GM12872 (cell line): ENCODE results near the gene PDE4D.

ENCODE experiments used
- CTCF ChIP-seq: IDR thresholded peaks from 3 replicates; pipeline ENCODE4 v1.5.1; 2011; ENCODE audit warnings: low read depth, mild to moderate bottlenecking, low read length, moderate library complexity; ENCODE audit not compliant: insufficient read depth

Gene PDE4D

GRCh38 chr5:59525957-59526356 lies 367.6 kb downstream of the PDE4D start:
- no peak for TF ChIP-seq CTCF

- TF ChIP-seq CTCF = no peak
These were observed 368.2 kb downstream of the PDE4D start for GRCh38 chr5:59525311-59525710.

- TF ChIP-seq CTCF = no peak
These were observed 371.2 kb downstream of the PDE4D start for GRCh38 chr5:59522201-59522831.

GRCh38 chr5:59521476-59521875 lies 372.1 kb downstream of the PDE4D start:
- TF ChIP-seq CTCF = no peak

GRCh38 chr5:59519338-59519737 lies 374.2 kb downstream of the PDE4D start:
- no peak for TF ChIP-seq CTCF

GRCh38 chr5:59517926-59518585 lies 375.5 kb downstream of the PDE4D start:
- no peak for TF ChIP-seq CTCF

GRCh38 chr5:59516161-59516560 lies 377.4 kb downstream of the PDE4D start:
- no peak for TF ChIP-seq CTCF
